Bronchial epithelial cell (primary cell): ENCODE results near the gene FTH1. TPM values are rescaled to one million over a fixed set of nuclear protein-coding genes. Genes with fewer than 3 reads are reported as not detected.

Source experiments
- DNase-seq: peaks from one replicate; pipeline ENCODE4 v3.0.0-alpha.2; 2010; ENCODE audit warnings: low read depth
- FAIRE-seq: peaks from 2 replicates; lab custom pipeline; 2011; peaks lifted over from hg19 to GRCh38; lab: Jason Lieb, UNC
- H3K27me3 ChIP-seq: 2 replicates; pipeline ENCODE4 v1.5.1; 2011; ENCODE audit warnings: low read length; ENCODE audit not compliant: control insufficient read depth, insufficient read depth
- H3K36me3 ChIP-seq: 2 replicates; pipeline ENCODE4 v1.5.1; 2011; ENCODE audit warnings: low read length; ENCODE audit not compliant: control insufficient read depth, insufficient read depth
- H3K4me3 ChIP-seq: 2 replicates; pipeline ENCODE4 v1.5.1; 2011; ENCODE audit warnings: mild to moderate bottlenecking, low read depth, low read length, control low read depth
- total RNA-seq: library from RNA; depleted of rRNA; stranded (reverse); fragments of >200 nt; gene quantifications from 2 replicates; pipeline ENCODE4 v1.2.1, GENCODE V29; 2014
- TF ChIP-seq, protein P1 (sequence below): IDR thresholded peaks from 2 replicates; pipeline ENCODE4 v1.5.1; 2011; ENCODE audit warnings: mild to moderate bottlenecking, moderate library complexity, low read length, control low read depth, inconsistent platforms; ENCODE audit not compliant: insufficient read depth, severe bottlenecking

Gene FTH1
- total RNA-seq, 1 donor from 2014 or later, result 1,591 TPM

DNA sequence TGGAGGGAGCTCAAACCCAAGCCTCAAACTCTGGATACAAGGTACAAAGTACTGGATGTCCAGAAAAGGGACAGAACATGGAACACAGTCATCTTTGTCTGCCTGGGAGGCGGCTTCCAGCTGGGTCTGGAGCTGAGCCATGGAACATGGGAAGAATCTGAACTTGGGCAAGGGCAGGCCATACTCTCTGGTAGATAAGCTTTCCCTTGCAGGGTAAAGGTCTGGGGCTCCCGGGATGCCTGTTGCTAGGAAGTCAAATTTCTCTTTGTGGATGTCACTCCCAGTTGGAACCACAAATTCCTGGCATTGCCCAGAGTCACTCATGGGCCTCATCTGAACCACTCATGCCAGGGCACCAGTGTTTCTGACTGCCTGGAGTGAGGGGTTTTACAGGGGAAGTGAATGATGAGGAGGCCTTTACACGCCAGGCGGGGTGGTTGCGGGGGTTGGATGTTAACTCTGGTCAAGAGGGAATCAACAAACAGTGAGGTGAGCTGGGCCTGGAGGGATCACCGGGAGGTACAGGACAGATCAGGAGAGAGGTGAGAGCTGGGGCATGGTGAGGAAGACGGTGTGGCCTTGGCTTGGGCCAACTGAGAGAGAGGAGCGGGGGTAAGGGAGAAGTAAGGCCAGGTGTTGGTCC lies 5.7 kb downstream of the FTH1 start:
- TF ChIP-seq, protein P1, sequence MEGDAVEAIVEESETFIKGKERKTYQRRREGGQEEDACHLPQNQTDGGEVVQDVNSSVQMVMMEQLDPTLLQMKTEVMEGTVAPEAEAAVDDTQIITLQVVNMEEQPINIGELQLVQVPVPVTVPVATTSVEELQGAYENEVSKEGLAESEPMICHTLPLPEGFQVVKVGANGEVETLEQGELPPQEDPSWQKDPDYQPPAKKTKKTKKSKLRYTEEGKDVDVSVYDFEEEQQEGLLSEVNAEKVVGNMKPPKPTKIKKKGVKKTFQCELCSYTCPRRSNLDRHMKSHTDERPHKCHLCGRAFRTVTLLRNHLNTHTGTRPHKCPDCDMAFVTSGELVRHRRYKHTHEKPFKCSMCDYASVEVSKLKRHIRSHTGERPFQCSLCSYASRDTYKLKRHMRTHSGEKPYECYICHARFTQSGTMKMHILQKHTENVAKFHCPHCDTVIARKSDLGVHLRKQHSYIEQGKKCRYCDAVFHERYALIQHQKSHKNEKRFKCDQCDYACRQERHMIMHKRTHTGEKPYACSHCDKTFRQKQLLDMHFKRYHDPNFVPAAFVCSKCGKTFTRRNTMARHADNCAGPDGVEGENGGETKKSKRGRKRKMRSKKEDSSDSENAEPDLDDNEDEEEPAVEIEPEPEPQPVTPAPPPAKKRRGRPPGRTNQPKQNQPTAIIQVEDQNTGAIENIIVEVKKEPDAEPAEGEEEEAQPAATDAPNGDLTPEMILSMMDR, result no peak
- DNase-seq (no peak), FAIRE-seq (no peak)
- no peak overlapping the region for H3K4me3 ChIP-seq
- peaks cover 10% of the 10 kb centered on the region for H3K36me3 ChIP-seq
- no peaks in the 10 kb centered on the region for H3K27me3 ChIP-seq

DNA sequence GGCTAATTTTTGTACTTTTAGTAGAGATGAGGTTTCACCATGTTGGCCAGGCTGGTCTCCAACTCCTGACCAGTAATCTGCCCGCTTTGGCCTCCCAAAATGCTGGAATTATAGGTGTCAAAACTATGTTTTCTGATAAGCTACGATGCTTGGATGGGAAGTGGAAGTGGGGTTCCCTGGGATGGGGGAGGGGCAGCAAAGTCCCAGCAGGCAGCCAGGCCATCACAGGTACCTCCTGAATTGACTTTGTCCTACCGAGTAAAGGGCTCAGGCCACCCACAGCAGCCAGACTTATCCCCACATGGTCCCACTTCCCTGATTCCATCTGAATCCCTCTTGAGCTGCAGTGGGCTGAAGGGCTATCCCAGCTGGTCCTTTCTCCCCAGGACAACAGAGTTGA lies 6.9 kb downstream of the FTH1 start:
- TF ChIP-seq, protein P1, result no peak
- DNase-seq (no peak), FAIRE-seq (no peak)
- no peaks in the 10 kb centered on the region for H3K27me3 ChIP-seq
- H3K4me3 ChIP-seq, result no peak overlapping the region
- H3K36me3 ChIP-seq, result peaks cover 5% of the 10 kb centered on the region

DNA sequence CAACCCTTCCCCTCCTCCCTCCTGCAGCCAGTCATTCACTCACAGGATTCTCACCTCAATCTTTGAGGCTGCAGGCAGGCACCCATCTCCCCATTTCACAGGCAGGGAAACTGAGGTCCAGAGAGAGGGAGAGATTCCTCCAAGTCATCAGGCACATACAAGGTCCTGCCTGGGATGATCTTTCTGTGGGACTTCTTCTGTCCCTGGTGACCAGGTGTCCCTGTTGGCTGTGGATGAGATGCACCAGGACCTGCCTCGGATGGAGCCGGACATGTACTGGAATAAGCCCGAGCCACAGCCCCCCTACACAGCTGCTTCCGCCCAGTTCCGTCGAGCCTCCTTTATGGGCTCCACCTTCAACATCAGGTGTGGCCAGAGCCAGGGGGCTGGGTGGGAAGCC lies 7.8 kb downstream of the FTH1 start:
- TF ChIP-seq, protein P1, result no peak
- H3K27me3 ChIP-seq, result no peaks in the 10 kb centered on the region
- H3K36me3 ChIP-seq, result peaks cover 2% of the 10 kb centered on the region
- FAIRE-seq (no peak), DNase-seq (no peak)
- H3K4me3 ChIP-seq, result no peak overlapping the region

DNA sequence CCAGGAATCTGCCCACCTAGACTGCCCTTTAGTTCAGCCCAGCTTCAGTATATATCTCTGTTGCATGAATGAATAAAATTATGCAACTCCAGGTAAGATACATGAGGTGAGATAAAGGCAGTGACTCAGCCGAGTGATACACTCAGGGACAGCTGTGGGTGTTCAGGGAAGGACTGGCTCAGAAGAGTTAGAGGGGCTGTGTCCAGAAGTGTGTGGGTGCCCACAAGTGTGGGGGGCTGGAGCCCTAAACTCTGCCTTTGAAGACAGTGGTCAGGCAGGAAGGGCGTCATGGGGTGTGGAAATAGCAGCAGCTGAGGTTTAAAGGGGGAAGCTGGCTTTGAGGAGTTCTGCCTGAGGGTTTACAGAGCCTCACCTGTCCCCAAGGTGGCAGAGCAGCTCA lies 8.3 kb downstream of the FTH1 start:
- TF ChIP-seq, protein P1, result peak; percentile 14
- Histone ChIP-seq H3K36me3 (peaks cover 2% of the 10 kb centered on the region), H3K27me3 (no peaks in the 10 kb centered on the region), H3K4me3 (no peak overlapping the region)
- DNase-seq (peak; percentile 79), FAIRE-seq (no peak)

DNA sequence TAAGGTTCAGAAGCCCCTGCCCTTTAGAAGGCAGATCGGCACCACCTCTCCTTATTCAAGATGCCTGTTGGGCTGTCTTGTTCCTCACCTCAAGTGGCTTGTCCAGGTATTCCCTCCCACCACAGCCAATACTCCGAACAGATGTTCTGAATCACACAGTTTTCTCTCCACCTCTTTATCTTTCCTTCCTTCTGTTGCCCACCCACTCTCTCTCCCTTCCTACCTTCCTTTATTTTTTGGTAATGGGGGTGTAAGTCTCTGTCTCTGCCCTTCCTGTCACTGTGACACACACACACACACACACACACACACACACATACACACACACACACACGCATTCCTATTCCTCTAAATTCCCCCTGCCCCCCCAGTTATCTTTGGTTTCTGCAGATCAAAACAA lies 8.8 kb downstream of the FTH1 start:
- Histone ChIP-seq H3K36me3 (peaks cover 2% of the 10 kb centered on the region), H3K27me3 (no peaks in the 10 kb centered on the region), H3K4me3 (no peak overlapping the region)
- FAIRE-seq, result no peak
- DNase-seq, result no peak
- TF ChIP-seq, protein P1, result no peak

- H3K4me3 ChIP-seq, result no peak overlapping the region
- no peaks in the 10 kb centered on the region for H3K27me3 ChIP-seq
- FAIRE-seq (no peak), DNase-seq (no peak)
- TF ChIP-seq, protein P1, result no peak
- peaks cover 2% of the 10 kb centered on the region for H3K36me3 ChIP-seq
These were observed 10.2 kb downstream of the FTH1 start for GRCh38 chr11:61957021-61957770.
